GM10248 (cell line): Measurements from ENCODE around the gene CITED4.

Experiments
- CTCF ChIA-PET: fragments of 300-600 bp; sonication (Branson Sonifier 250); formaldehyde crosslinking; extraction: SDS; loops from one replicate; lab custom pipeline; 2021; ENCODE audit warnings: antibody characterized with exemption; lab: Yijun Ruan, JAX
- POLR2A ChIA-PET: fragments of 350-650 bp; sonication (Branson Sonifier 250); formaldehyde crosslinking; extraction: SDS; loops from one replicate; lab custom pipeline; 2020; ENCODE audit warnings: antibody characterized with exemption; lab: Yijun Ruan, JAX
- DNase-seq: peaks from one replicate; pipeline ENCODE4 v3.0.0; 2012; ENCODE audit errors: extremely low spot score
- TF ChIP-seq, protein P1 (sequence below): IDR thresholded peaks from 2 replicates; pipeline ENCODE4 v1.5.1; 2012; ENCODE audit warnings: mild to moderate bottlenecking, low read depth; ENCODE audit errors: extremely low read depth, missing control alignments, control extremely low read depth

Gene CITED4

GRCh38 chr1:40870135-40870728, 8.1 kb upstream of the CITED4 start:
- no peak for DNase-seq
- TF ChIP-seq, protein P1, sequence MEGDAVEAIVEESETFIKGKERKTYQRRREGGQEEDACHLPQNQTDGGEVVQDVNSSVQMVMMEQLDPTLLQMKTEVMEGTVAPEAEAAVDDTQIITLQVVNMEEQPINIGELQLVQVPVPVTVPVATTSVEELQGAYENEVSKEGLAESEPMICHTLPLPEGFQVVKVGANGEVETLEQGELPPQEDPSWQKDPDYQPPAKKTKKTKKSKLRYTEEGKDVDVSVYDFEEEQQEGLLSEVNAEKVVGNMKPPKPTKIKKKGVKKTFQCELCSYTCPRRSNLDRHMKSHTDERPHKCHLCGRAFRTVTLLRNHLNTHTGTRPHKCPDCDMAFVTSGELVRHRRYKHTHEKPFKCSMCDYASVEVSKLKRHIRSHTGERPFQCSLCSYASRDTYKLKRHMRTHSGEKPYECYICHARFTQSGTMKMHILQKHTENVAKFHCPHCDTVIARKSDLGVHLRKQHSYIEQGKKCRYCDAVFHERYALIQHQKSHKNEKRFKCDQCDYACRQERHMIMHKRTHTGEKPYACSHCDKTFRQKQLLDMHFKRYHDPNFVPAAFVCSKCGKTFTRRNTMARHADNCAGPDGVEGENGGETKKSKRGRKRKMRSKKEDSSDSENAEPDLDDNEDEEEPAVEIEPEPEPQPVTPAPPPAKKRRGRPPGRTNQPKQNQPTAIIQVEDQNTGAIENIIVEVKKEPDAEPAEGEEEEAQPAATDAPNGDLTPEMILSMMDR, result no peak
- ChIA-PET CTCF (interaction anchor here (1.3 kb wide), 1 partner anchor 239 kb away, joined by 3 read pairs; no protein-coding TSS in a partner anchor), POLR2A (no interaction called here)

DNA sequence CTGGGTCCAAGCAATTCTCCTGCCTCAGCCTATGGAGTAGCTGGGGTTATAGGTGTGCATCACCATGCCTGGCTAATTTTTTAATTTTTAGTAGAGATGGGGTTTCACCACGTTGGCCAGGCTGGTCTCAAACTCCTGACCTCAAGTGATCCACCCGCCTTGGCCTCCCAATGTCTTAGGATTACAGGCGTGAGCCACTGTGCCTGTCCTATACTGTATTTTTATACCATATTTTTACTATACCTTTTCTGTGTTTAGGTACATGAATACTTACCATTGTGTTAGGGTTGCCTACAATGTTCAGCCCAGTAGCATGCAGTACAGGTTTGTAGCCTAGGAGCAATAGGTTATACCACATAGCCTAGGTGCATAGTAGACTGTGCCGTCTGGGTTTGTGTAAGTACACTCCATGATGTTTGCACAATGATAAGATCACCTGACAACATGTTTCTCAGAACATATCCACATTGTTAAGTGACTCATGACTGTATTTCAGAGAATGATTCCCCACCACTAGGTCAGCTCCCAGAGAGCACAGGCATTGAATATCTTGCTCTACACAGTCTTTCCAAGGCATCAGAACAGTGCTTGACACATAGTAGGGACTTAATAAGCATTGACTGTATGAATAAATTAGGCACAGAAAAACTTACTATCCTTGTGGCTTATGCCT, 6.0 kb upstream of the CITED4 start:
- ChIA-PET POLR2A (no interaction called here), CTCF (interaction anchor here (0.5 to 2.6 kb wide), 3 partner anchors 10 to 83 kb away, joined by 3 to 14 read pairs (median 3); no protein-coding TSS in a partner anchor)
- no peak for DNase-seq
- TF ChIP-seq, protein P1, result no peak

DNA sequence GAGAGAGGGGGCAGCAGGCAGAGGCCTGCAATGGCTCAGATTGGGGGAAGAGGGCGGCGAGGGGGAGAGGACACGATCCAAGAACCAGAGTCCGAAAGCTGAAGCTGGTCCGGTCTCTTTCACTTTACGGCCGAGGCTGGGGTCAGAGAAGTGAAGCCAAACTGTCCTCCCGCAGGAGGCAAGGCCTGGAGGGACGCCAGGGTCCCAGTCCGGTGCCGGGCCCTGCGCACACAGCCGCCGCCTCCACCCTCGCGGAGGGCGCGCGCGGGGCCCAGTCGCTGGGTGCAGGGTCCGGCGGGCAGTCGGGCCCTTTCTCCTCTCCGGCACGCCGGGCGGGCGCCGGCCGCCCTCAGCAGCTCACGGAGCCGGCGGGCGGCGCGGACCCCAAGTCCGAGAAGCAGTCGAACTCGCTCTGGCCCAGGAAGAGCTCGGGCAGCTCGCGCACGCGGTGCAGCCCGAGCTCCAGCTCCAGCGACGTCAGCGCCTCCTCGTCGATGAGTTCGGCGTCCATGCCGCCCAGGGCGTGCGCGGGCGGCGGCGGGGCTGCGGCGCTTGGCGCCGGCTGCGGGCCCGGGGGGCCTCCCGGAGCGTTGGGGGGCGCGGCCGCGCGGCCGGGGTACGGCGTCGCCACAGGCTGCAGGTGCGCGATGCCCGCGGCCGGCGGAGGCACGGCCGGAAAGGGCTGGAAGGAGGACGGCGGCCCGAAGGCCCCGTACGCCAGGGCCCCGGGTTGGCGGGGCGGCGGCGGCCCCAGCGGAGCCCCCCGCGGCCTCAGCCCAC, 749 bp downstream of the CITED4 start:
- TF ChIP-seq, protein P1, result no peak
- ChIA-PET POLR2A (no interaction called here), CTCF (interaction anchor here (2.6 to 6.0 kb wide), 3 partner anchors 11 to 90 kb away, joined by 11 to 57 read pairs (median 26); no protein-coding TSS in a partner anchor)
- DNase-seq, result no peak

- POLR2A ChIA-PET, result no interaction called here
- no peak for DNase-seq
- CTCF ChIA-PET, result interaction anchor here (0.8 to 6.0 kb wide), 4 partner anchors 10 to 116 kb away, joined by 3 to 57 read pairs (median 18); no protein-coding TSS in a partner anchor
- TF ChIP-seq, protein P1, result no peak
Observed at GRCh38 chr1:40860706-40861223, 1.4 kb downstream of the CITED4 start.

- CTCF ChIA-PET, result interaction anchor here (1.0 to 6.0 kb wide), 6 partner anchors 8 to 92 kb away, joined by 3 to 57 read pairs (median 4); no protein-coding TSS in a partner anchor
- POLR2A ChIA-PET, result no interaction called here
Observed at GRCh38 chr1:40858856-40859416, 3.2 kb downstream of the CITED4 start.

More at GRCh38 chr1:40858856-40859416, 3.2 kb downstream of the CITED4 start:
- DNase-seq, result no peak
- TF ChIP-seq, protein P1, result no peak
